HFFc6 (cell line): ENCODE measurements around the gene ATG14. TPM values are rescaled to one million over a fixed set of nuclear protein-coding genes. Genes with fewer than 3 reads are reported as not detected.
"Not testable (repeated sequence)": the region's sequence is repeated elsewhere in the genome, so short reads cannot be mapped to it uniquely, and the experiment has no call there.

Experiments
- DNase-seq: peaks from one replicate; pipeline ENCODE4 v3.0.0-alpha.2; 2018
- H3K27ac Mint-ChIP-seq: 2 replicates; pipeline ENCODE4 v1.8.0; 2020; ENCODE audit warnings: mild to moderate bottlenecking, mixed read lengths
- H3K27me3 Mint-ChIP-seq: 2 replicates; pipeline ENCODE4 v1.8.0; 2021; ENCODE audit warnings: mild to moderate bottlenecking, moderate library complexity, mixed read lengths; ENCODE audit not compliant: insufficient read depth
- H3K36me3 Mint-ChIP-seq: 2 replicates; pipeline ENCODE4 v1.8.0; 2021; ENCODE audit warnings: low read depth, mixed read lengths
- H3K4me1 Mint-ChIP-seq: 2 replicates; pipeline ENCODE4 v1.8.0; 2020; ENCODE audit warnings: low read depth, mixed read lengths
- H3K4me3 Mint-ChIP-seq: 2 replicates; pipeline ENCODE4 v1.8.0; 2020; ENCODE audit warnings: mild to moderate bottlenecking, moderate library complexity, mixed read lengths
- H3K9me3 Mint-ChIP-seq: 2 replicates; pipeline ENCODE4 v1.8.0; 2020; ENCODE audit warnings: mild to moderate bottlenecking, mixed read lengths
- total RNA-seq, 6 experiments: library from RNA; stranded (reverse); fragmentation: NEBNext Ultra II Directional; extraction: Animal tissue kit (Norgen Biotek cat#: 25700); gene quantifications; 2 replicates in 1 of 6; 3 replicates in 5 of 6; pipeline ENCODE4 v1.2.3, GENCODE V29; 2021
- TF ChIP-seq, protein P1 (sequence below): fragments of 200-600 bp; sonication (generic); IDR thresholded peaks from 2 replicates; pipeline ENCODE4 v1.5.0; 2021; ENCODE audit warnings: antibody characterized with exemption, mild to moderate bottlenecking

ATG14 gene
- total RNA-seq, 6 experiments from 2014 or later: 7.9 to 9.2 (median 8.5) TPM

DNA sequence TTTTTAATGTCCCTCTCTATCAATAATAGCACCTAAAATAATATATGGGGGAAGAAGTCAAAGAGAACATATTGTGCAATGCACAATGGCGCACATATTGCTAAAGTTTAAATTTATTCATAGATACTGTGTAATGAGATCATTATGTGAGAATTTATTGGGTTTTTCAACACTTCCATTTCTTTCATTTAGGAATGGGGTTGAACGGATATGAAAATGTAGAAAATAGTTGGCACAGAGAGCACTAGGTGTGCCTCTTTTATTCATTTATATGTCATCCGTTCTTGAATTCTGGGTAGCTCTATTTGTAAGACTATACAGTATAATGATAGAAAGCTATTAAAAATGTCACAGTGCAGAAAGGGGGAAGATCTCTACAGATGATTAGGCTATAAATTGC is 63.9 kb downstream of the ATG14 start:
- Mint-ChIP-seq H3K4me3 (no peak overlapping the region), H3K4me1 (peaks cover 14% of the 10 kb centered on the region; the same call in 1 of the 2 replicates), H3K27ac (no peak overlapping the region), H3K36me3 (no peaks in the 10 kb centered on the region; the same call in 1 of the 2 replicates), H3K9me3 (no peaks in the 10 kb centered on the region), H3K27me3 (no peaks in the 10 kb centered on the region)
- TF ChIP-seq, protein P1, sequence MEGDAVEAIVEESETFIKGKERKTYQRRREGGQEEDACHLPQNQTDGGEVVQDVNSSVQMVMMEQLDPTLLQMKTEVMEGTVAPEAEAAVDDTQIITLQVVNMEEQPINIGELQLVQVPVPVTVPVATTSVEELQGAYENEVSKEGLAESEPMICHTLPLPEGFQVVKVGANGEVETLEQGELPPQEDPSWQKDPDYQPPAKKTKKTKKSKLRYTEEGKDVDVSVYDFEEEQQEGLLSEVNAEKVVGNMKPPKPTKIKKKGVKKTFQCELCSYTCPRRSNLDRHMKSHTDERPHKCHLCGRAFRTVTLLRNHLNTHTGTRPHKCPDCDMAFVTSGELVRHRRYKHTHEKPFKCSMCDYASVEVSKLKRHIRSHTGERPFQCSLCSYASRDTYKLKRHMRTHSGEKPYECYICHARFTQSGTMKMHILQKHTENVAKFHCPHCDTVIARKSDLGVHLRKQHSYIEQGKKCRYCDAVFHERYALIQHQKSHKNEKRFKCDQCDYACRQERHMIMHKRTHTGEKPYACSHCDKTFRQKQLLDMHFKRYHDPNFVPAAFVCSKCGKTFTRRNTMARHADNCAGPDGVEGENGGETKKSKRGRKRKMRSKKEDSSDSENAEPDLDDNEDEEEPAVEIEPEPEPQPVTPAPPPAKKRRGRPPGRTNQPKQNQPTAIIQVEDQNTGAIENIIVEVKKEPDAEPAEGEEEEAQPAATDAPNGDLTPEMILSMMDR: no peak
- DNase-seq: no peak

DNA sequence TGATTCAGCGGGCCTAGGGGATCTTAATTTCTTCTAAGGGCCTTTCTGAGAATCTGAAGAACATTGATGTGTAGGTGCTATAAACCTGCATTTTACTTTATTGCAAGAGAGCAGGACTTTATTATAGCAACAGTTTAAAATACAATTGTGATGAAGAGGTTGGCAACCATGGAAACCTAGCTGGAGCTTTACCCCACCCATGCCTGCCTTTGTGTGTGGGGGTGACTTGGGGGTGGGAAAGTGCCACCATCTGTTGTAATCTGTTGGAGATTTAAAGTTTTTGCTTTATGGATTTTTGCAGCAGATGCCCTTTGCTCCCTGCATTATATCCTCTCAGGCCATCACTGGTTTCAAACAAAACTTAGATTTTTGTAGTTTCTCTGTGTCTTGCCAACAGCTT is 64.6 kb downstream of the ATG14 start:
- Mint-ChIP-seq H3K4me3 (no peak overlapping the region), H3K9me3 (no peaks in the 10 kb centered on the region), H3K27ac (no peak overlapping the region), H3K4me1 (peaks cover 14% of the 10 kb centered on the region; the same call in 1 of the 2 replicates), H3K36me3 (no peaks in the 10 kb centered on the region; the same call in 1 of the 2 replicates), H3K27me3 (no peaks in the 10 kb centered on the region)
- TF ChIP-seq, protein P1: no peak
- no peak for DNase-seq

DNA sequence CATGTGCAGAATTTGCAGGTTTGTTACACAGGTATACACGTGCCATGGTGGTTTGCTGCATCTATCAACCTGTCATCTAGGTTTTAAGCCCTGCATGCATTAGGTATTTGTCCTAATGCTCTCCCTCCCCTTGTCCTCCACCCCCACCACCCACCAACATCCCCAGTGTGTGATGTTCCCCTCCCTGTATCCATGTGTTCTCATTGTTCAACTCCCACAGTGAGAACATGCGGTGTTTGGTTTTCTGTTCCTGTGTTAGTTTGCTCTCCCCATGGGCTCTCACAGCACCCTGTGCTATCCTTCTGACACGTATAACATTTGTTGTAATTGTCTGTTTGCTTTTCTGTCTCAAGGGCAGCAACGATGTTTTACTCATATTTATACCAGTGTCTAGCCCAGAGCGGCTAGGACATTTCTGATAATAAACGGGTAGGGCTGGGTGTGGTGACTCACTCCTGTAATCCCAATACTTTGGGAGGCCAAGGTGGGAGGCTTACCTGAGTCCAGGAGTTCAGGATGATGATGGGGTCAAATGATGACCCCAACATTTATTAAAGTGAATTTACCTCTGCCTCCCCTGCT is 67.0 kb downstream of the ATG14 start:
- H3K9me3 Mint-ChIP-seq, H3K4me3 Mint-ChIP-seq, H3K36me3 Mint-ChIP-seq, H3K27me3 Mint-ChIP-seq, DNase-seq, H3K27ac Mint-ChIP-seq: not testable (repeated sequence)
- H3K4me1 Mint-ChIP-seq: peaks cover 31% of the 10 kb centered on the region

DNA sequence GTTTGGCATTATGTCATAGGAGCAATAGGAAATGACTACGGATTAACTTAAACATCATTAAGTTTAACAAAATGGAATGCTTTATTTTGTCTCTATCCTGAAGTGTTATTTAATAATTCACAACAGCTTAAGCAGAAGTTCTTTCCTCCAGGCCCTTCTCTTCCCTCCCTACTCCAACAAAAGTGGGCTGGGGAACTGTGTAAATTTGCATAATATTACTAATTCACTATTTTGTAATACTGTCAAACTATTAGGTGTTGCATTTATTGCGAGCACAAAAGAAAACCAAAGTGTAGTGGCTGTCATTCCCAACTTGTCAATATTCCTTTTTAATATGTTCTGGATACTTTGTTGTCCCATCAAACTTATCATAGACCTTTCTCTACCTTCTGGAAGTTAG is 69.8 kb downstream of the ATG14 start:
- no peak overlapping the region for H3K4me3 Mint-ChIP-seq
- H3K36me3 Mint-ChIP-seq: no peaks in the 10 kb centered on the region
- no peak overlapping the region for H3K27ac Mint-ChIP-seq
- peaks cover 31% of the 10 kb centered on the region for H3K4me1 Mint-ChIP-seq
- TF ChIP-seq, protein P1: no peak
- DNase-seq: no peak
- H3K27me3 Mint-ChIP-seq: no peaks in the 10 kb centered on the region; the same call in 1 of the 2 replicates
- H3K9me3 Mint-ChIP-seq: no peaks in the 10 kb centered on the region

DNA sequence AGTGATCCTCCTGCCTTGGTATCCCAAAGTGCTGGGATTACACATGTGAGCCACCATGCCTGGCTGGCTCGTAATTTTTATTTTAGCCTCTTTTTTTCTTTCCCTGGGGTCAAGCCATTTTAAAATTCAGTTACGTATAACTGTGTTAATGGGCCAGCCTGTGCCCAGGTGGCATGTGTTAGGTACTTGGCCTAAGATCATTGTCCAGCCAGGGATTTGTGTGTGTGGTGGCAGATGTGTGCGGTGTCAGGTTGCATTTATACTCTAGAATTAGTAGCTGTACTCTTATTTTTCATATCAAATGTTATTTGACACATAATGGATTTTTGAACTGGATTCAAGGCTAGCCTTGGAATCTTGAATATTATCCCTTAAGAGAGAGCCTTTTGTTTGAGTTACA is 71.1 kb downstream of the ATG14 start:
- no peak for DNase-seq
- Mint-ChIP-seq H3K27me3 (no peaks in the 10 kb centered on the region; the same call in 1 of the 2 replicates), H3K9me3 (no peaks in the 10 kb centered on the region), H3K27ac (no peak overlapping the region), H3K36me3 (no peaks in the 10 kb centered on the region), H3K4me3 (no peak overlapping the region), H3K4me1 (peaks cover 33% of the 10 kb centered on the region)
- TF ChIP-seq, protein P1: no peak

DNA sequence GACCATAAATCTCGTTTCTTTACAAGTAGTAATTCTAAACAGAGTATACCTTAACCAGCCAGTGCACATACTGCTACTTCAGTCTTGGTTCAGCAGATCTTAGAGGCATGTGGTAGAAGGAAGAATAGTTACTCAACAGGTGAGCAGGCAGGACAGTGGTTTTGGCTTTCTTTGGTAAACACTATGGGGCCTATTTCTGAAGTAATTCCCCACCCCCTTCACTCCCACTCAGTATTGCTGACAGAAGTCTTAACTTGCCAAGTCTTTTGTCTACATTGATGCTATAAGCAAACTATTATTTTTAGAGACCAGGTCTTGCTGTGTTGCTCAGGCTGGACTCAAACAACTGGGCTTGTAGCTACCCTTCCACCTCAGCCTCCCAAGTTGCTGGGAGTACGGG is 71.9 kb downstream of the ATG14 start:
- TF ChIP-seq, protein P1: no peak
- no peaks in the 10 kb centered on the region for H3K36me3 Mint-ChIP-seq
- H3K4me3 Mint-ChIP-seq: no peak overlapping the region
- no peaks in the 10 kb centered on the region; the same call in 1 of the 2 replicates for H3K27me3 Mint-ChIP-seq
- peaks cover 40% of the 10 kb centered on the region for H3K4me1 Mint-ChIP-seq
- no peaks in the 10 kb centered on the region for H3K9me3 Mint-ChIP-seq
- DNase-seq: no peak
- H3K27ac Mint-ChIP-seq: no peak overlapping the region
